Ishikawa (cell line): ENCODE measurements around the gene KRT26.

Source experiments
- CEBPB ChIP-seq: IDR thresholded peaks from 2 replicates; pipeline ENCODE4 v1.6.1; 2012
- EP300 ChIP-seq: IDR thresholded peaks from 2 replicates; pipeline ENCODE4 v1.6.1; 2012; ENCODE audit warnings: borderline replicate concordance
- MAX ChIP-seq: IDR thresholded peaks from 2 replicates; pipeline ENCODE4 v1.6.1; 2012
- RAD21 ChIP-seq: IDR thresholded peaks from 2 replicates; pipeline ENCODE4 v1.6.1; 2012; ENCODE audit warnings: low read depth
- REST ChIP-seq: IDR thresholded peaks from 2 replicates; pipeline ENCODE4 v1.6.1; 2012; ENCODE audit warnings: low read depth, mild to moderate bottlenecking
- TAF1 ChIP-seq: IDR thresholded peaks from 2 replicates; pipeline ENCODE4 v1.6.1; 2012; ENCODE audit warnings: low read depth, mild to moderate bottlenecking
- TCF12 ChIP-seq: IDR thresholded peaks from 2 replicates; pipeline ENCODE4 v1.6.1; 2012; ENCODE audit warnings: low read depth

GRCh38 chr17:40809721-40810421 lies 37.9 kb upstream of the KRT26 start:
- TF ChIP-seq EP300 (no peak), CEBPB (no peak), TAF1 (no peak), MAX (no peak), REST (no peak), RAD21 (no peak), TCF12 (no peak)
